HTR-8/SVneo (cell line): Measurements from ENCODE around the gene FAM120AOS.

Experiments
- DNase-seq: peaks from one replicate; pipeline ENCODE4 v3.0.0; 2011; ENCODE audit warnings: low spot score, mixed read lengths; ENCODE audit not compliant: insufficient read length
- FAIRE-seq: peaks from 2 replicates; lab custom pipeline; 2011; peaks lifted over from hg19 to GRCh38; lab: Jason Lieb, UNC

Gene FAM120AOS

DNA sequence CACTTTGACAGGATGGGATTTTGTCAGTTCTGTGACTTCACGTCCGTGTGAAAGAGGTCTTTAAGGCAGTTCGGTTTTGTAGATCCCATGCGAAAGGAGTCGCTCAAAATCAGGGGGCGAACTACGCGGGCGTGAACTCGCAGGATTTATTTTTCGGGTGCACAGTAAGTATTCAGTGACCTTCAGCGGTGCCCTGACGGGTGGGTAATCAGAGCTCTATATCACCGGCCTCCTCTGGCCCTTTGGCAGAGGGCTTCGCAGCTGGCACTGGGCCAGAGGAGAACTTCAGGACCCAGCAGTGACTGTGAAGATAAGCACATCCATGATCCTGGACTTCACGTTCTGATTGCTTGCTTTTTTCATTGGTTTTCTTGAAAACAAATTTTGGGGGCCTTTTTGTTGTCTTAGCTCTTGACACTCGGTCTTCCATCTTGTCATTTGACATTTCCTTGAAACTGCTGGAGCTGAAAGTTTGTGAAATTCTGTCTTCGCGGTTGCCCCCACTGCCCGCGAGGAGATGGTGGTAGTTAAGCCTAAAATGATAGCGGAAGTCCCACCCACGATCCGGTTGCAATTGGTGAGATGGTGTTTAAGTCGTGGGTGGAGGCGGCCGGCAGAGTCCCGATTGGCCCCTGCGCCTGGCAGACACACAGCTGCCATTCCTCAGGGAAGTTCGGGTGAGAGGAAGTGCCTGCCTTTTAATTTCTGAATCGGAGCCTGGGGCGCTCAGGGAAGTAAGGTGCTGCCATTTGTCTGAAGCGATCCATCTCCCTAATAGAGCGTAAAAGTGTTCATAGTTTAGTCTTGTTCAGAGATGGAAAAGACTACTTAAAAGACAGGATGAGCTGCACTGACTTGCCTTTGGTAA lies at the start of gene FAM120AOS:
Gene FAM120AOS, minus strand, starts transcription at position 535 of the 868 bp plus-strand sequence. CDS start 872 bp downstream, outside the sequence.
- DNase-seq (peak; percentile 90), FAIRE-seq (no peak)

DNA sequence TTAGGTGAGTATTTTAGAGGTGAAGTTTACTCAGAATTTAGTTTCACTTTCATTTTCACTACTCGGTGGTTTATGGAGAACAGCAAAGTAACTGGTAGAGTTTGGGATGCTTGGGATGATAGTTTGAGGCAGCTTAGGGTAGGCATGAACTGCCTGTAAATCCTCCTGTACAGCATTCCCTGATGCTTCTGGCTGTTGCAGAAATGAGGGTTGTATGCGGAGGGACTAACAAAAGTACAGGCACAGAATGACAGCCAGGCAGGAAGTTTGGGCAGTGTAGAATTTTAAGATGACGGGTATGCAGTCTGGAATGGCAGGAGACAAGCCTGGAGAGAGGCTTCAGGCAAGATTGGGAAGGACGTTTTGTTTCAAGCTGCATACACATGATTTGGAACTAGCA lies 48.0 kb upstream of the FAM120AOS start:
- DNase-seq (peak; percentile 5), FAIRE-seq (no peak)

DNA sequence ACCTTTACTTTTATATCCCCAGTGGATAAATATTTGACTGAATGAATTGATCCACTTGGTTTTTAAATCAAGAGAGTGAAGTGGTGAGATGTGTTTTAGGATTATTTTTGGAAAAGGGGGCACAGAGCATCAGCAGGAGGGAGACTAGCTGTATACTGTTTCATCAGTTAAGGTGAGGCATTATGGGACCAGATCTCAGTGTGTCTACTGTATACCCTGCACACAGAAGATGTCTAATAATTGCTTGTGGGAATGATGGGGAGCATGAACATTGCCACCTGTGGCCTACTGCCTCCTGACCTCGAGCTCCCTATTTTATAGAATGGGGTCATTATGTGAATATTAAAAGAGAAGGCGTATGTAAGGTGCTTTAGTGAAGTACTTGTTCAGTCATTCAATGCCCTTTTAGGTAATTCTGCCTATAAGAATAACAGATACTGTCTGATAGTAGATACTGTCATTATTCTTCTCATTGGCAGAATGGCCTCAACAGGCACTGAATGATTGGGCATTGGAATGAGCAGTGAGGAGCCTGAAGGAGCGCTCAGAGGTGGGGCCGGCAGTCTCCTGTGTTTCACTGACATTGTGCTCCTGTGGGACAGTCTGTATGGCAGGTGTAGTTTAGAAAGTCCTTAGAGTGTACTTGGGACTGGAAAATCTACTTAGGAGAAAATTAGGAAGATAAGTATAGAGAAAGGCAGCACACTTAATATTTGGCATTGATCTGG lies 47.4 kb upstream of the FAM120AOS start:
- DNase-seq (no peak), FAIRE-seq (no peak)

DNA sequence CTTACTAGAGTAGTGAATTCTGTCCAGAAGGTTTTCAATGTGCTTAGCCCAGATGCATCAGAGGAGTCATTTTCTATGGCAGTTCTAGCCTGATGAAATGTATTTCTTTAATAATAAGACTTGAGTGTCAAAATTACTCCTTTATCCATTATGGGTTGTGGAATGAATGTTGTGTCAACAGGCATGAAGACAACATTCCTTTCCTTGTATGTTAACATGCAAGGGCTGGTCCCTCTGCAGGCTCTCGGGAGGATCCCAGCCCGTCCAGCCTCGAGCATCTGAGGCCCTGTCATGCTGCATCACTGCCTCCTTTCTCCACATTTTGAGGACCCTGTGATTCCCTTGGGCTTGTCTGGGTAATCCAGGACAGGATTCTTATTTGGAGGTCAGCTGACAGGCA lies 42.9 kb upstream of the FAM120AOS start:
- DNase-seq (no peak), FAIRE-seq (no peak)

DNA sequence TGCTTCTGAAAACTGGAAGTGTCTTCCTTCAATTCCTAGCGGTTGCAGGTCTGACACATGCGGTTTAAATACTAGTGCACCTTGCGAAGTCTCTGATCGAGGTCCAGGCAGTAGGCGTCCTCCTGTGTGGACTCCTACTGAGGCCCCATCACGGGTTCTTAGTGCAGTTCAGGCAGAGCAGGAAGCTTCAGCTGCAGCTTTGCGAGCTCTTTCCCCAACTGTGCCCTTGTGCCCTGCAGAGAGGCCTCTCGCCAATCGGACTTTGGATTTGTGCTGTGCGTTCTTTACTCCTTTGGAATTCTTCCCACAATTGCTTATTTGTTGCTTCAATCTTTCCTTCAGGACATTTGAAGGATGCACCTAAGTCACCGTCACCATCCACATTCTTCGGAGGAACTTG lies 40.6 kb upstream of the FAM120AOS start:
- FAIRE-seq = no peak
- DNase-seq = no peak

DNA sequence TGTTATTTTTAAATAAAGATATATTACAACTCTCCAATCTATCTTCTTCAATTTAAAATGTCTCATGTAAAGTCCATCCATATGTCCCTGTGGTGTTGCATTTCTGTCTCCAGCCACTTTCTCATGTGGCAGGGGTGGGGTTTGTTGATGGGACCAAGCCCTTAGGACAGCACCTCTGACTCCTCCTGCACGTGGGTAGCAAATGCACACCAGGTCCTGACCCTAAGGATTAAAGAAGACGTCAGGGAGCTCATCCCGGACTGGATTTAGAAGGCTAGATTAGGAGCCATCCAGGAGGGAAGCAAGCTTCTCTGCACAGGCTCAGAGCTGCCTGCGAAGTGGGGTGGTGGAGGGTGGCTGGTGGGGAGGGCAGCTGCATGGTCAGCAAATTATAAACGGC lies 38.9 kb upstream of the FAM120AOS start:
- no peak for FAIRE-seq
- no peak for DNase-seq

DNA sequence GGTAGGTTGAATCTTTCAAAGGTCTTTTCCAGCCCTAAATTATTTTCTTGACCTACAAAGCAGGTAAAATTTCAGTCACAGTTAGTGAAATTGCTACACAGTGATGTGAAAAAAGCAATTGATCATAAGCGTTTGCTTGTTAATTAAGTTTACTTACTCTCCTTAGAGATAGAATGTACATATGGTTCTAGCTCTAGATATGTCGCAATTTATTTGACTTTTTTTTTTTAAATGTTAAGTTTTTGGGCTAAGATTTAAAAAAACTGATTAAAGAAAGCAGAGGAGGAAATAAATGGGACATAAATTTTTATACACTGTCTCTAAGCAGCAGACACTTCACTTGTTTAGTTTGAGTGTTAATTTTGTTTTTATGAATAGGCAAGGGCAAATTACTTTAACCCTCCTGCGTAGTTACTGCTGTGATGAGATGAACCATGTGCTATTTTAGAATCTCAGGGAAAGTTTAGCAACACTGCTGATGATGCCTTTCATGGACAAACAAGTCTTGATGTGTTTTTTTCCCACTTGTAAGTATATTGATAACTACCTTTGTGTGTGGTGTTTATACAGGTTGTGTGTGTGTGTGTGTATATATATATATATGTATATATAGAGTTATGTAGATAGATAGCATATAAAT lies 38.3 kb upstream of the FAM120AOS start:
- DNase-seq (no peak), FAIRE-seq (no peak)

DNA sequence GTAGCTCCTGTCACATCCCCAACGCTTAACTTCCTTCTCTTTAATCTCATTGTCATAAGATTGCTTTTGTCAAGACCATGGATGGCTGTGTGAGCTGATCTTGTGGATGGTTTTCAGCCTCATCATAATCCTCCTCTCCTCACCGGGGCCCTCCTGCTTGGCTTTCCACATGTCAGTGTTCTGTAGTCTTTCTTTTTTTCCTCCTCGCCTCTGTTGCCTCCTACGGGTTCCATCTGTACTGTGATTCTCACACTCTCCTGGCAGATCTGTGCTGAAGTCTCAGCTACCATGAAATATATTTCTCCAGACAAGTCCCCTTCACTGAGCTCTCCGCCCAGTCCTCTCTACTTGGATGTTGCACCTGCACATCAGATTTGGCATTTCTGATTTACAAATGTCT lies 34.9 kb upstream of the FAM120AOS start:
- FAIRE-seq (no peak), DNase-seq (no peak)

DNA sequence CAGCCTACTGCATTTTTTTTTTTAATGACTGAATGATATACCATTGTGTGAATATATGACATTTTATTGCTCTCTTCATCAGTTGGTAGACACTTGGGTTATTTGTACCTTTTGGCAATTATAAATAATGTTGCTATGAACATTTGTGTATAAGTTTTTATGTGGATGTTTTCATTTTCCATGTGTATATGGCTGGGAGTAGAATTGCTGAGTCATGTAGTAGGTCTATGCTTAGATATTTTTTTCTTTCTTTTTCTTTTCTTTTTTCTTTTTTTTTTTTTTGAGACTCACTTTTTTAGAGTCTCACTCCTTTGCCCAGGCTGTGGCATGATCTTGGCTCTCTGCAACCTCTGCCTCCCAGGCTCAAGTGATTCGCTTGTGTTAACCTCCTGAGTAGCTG lies 32.9 kb upstream of the FAM120AOS start:
- FAIRE-seq (no peak), DNase-seq (no peak)

DNA sequence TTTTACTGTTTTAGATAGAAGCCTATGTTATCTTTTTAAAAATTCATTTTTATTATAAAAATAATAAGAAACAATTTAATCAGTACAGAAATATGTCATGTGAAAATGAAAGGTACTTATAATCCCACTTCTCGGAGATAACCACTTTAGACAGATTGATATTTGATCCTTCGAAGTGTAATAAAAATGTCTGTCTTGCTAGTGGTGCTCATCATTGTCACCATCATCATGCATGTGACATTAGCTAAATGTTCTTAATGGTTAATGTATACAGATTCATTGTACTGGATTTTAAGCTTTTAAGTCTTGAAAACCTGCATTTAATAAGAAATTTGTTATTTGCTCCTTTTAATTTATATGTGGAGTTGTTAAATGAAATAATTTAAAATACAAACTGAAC lies 30.1 kb upstream of the FAM120AOS start:
- FAIRE-seq (no peak), DNase-seq (no peak)

DNA sequence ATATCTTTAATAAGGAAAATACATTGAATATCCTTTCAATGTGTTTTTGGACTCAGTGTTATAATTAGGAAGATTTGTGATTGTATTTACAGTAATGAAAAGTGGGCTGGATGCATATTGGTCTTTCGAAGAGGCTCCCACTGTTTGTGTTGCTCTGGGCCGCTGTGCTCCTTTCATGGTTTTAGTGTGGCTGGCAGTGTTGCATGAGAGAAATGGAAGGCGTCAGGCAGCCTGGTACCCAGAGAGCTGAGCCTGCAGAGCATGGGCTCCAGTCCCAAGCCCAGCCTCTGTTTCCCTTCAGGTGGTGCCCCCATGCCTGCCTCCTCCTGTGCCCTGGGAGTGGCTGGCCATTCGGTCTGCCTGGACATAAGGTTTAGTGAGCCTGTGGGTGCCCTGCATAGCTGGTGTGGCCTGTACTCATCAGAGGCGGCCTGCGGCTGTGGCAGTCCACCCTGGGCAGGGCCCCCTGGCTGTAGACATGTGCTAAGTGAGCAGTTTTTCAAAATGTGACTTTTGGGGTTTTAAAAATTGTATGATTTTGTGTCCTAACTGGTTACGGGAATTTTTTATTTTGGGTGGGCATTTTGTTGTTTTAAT lies 27.4 kb upstream of the FAM120AOS start:
- no peak for FAIRE-seq
- no peak for DNase-seq

DNA sequence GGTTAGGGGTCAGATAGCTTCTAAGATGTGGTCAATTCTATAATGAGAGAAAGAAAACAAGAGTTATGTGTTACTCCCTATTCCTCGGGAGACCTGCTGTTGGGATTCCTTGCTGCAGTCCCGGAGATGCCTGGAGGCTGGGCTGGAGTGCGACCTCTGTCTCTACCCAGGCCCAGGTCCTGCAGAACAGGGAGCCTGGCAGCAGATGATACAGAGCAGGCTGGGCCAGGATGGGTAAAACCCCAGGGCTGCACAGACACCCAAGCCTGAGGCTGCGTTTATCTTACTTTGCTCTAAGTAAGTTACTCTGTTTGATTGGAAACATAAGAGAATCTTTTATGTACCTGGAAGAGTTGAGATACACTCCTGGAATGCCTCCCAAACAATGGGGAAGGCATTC lies 26.9 kb upstream of the FAM120AOS start:
- FAIRE-seq = no peak

DNA sequence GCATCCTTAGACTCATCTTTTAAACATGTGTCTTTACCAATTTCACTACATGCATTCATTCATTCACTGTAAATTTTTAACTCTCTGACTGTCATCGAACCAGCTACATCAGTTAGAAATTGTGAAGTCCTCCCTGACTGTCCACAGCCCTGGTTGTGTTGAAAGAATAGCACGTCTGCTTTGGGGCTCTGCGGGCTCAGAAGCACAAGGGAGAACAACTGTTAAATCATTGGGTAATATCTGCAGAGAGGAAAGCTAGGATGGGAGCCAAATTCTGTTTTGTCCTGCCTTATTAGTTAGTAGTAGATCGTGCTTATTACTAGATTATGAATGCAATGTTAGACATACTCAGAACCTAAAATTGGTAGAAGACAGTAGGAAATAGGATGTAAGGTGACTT lies 26.3 kb upstream of the FAM120AOS start:
- DNase-seq = no peak
- no peak for FAIRE-seq

More for the DNA sequence above, 26.9 kb upstream of the FAM120AOS start:
- no peak for DNase-seq

DNA sequence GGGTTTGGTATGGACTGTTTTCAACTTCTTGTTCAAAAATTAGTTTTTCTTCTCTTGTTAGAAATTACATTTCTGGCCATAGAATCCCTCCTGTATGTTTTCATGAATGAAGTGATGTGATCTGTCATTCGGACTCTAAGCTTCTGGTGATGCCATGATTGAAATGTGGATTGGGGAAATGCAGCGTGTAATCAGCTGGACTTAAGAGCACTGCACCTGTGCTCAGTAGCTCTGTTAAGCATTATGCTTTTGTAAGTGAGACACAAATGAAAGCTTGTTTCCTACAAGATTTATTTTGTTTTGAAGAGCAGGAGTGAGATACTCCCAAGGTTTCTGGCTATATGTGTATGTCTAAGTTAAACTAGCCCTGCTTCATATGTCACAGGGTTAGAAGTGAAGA lies 24.0 kb upstream of the FAM120AOS start:
- FAIRE-seq (no peak), DNase-seq (no peak)

DNA sequence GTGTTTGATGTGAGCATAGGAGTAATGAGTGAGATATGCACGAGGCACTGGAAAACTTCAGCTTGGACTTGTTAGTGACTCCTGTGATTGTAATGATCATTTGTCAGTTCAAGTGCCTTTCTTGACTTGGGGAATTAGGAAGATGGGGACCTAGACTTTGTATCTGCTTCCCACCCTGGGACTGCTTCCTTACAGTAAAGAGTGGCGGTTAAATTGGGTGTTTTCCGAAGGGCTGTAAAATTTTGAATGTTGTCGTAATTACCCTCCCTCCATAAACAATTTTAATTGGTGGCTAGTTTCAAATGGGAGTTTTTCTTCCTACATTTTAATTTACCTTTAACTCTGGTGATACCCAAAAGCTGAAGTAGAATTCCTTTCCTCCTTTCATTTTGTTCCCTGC lies 23.5 kb upstream of the FAM120AOS start:
- FAIRE-seq (no peak), DNase-seq (no peak)

DNA sequence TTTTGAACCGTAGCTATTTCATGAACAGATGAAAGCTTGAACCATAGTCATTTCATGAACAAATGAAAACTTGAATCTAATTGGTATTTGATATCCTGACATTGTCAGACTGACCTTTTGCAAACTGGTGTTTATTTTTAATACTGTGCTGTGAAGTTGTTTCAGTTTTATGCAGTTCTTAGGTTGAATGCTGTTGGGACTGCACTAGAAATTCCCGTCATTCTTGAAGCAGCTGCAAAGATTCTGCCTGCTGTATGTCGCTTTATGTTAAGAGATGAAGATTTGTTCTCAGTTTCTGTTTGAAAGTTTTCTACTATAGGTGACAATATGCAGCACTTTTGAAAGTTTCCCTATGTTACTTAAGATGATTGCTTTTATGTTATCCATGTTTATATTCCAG lies 22.5 kb upstream of the FAM120AOS start:
- DNase-seq (no peak), FAIRE-seq (no peak)

DNA sequence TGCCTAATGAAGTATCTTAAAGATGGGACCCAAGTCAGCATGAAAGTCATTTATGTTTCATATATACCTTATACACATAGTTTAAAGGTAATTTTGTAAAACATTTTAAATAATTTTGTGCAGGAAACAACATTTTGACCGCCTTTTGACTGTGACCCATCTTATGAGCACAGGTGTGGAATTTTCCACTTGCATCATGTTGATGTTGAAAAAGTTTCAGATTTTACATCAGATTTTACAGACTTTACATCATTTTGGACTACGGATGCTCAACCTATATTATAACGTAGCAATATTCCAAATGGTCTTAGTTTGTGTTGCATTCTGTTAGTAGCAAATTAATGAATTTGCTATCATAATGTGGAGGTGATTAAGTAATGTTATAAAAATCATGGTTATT lies 21.7 kb upstream of the FAM120AOS start:
- no peak for DNase-seq
- no peak for FAIRE-seq

DNA sequence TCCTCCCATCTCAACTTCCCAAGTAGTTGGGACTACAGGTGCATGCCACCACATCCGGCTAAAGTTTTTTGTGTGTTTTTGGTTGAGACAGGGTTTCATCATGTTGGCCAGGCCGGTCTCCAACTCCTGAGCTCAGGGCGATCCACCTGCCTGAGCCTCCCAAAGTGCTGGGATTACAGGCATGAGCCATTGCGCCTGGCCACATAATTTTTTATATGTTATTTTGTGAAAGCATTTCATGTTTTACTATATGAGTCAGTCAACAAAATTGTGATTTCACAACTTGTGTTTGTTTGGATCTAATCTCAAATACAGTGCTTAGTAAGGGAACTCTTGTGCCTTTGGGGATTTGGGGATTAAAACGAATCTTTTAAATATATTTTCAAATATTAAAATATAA lies 20.0 kb upstream of the FAM120AOS start:
- no peak for FAIRE-seq

DNA sequence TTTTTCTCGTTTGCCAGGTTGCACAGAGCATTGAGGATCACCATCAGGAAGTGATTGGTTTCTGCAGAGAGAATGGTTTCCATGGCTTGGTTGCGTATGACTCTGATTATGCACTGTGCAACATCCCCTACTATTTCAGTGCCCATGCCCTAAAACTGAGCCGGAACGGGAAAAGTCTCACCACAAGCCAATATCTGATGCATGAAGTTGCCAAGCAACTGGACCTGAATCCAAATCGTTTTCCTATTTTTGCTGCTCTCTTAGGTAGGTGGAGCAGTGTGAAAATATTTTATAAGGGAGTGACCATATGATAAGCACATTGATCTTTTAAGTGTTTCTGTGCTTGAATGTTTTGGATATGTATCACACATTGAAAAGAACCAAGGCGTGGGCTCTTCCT lies 17.7 kb upstream of the FAM120AOS start:
- no peak for DNase-seq
- no peak for FAIRE-seq

More for the DNA sequence above, 20.0 kb upstream of the FAM120AOS start:
- no peak for DNase-seq

DNA sequence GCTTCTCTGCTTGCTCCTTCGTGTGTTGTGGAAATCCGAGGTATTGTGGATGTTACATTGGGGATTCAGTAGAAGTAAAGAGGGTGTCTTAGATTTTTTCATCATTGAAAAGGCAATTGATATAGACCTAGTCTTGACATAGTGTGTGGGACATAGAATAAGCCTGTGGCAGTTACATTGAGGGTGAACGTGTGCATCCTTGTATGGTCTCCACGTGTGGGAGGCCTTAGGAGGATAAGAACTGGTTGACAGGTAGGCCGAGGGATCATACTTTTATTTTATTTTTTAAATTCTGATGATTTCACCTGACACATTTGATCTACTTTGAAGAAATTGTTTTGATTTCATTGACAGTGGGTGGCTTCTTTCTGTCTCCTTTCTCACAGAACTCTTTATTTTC lies 17.0 kb upstream of the FAM120AOS start:
- FAIRE-seq = no peak

More for the DNA sequence above, 17.0 kb upstream of the FAM120AOS start:
- DNase-seq = no peak
